HepG2 (cell line): Measurements from ENCODE around the gene FAM53C. TPM values are rescaled to one million over a fixed set of nuclear protein-coding genes. Genes with fewer than 3 reads are reported as not detected.

Experiments
- ARID2 ChIP-seq: sonication (generic); formaldehyde crosslinking; IDR thresholded peaks from 2 replicates; pipeline ENCODE4 v1.8.1; 2022; ENCODE audit warnings: mild to moderate bottlenecking, missing genetic modification reagents, borderline replicate concordance
- CAMTA2 ChIP-seq: sonication (generic); formaldehyde crosslinking; IDR thresholded peaks from 2 replicates; pipeline ENCODE4 v1.4.0; 2020; ENCODE audit warnings: mild to moderate bottlenecking, missing genetic modification reagents, borderline replicate concordance
- EED ChIP-seq: sonication (generic); formaldehyde crosslinking; IDR thresholded peaks from 2 replicates; pipeline ENCODE4 v1.5.0; 2020; ENCODE audit warnings: mild to moderate bottlenecking, missing genetic modification reagents
- GFI1 ChIP-seq: sonication (generic); formaldehyde crosslinking; IDR thresholded peaks from 2 replicates; pipeline ENCODE4 v1.5.0; 2020; ENCODE audit warnings: missing genetic modification reagents, mild to moderate bottlenecking, borderline replicate concordance
- HNF4A ChIP-seq: sonication (generic); formaldehyde crosslinking; IDR thresholded peaks from 2 replicates; pipeline ENCODE4 v1.4.0; 2020; ENCODE audit warnings: missing genetic modification reagents
- NAIF1 ChIP-seq: sonication (generic); formaldehyde crosslinking; IDR thresholded peaks from 2 replicates; pipeline ENCODE4 v1.5.0; 2020; ENCODE audit warnings: mild to moderate bottlenecking, missing genetic modification reagents, borderline replicate concordance
- SNAI1 ChIP-seq: sonication (generic); formaldehyde crosslinking; IDR thresholded peaks from 2 replicates; pipeline ENCODE4 v1.5.0; 2020; ENCODE audit warnings: mild to moderate bottlenecking, missing genetic modification reagents, borderline replicate concordance
- SSRP1 ChIP-seq: IDR thresholded peaks from 2 replicates; pipeline ENCODE4 v1.6.1; 2016; ENCODE audit warnings: control low read depth
- TGIF2 ChIP-seq: IDR thresholded peaks from 2 replicates; pipeline ENCODE4 v1.6.1; 2016; ENCODE audit warnings: control low read depth, missing compliant biosample characterization
- TRIM24 ChIP-seq: sonication (generic); formaldehyde crosslinking; IDR thresholded peaks from 2 replicates; pipeline ENCODE4 v1.8.0; 2022; ENCODE audit warnings: mild to moderate bottlenecking, missing genetic modification reagents
- ZFP37 ChIP-seq: sonication (generic); formaldehyde crosslinking; IDR thresholded peaks from 2 replicates; pipeline ENCODE4 v1.4.0; 2020; ENCODE audit warnings: missing genetic modification reagents, borderline replicate concordance
- ZNF10 ChIP-seq: sonication (generic); formaldehyde crosslinking; IDR thresholded peaks from 2 replicates; pipeline ENCODE4 v1.4.0; 2020; ENCODE audit warnings: mild to moderate bottlenecking, low read depth, missing genetic modification reagents, borderline replicate concordance
- ZNF256 ChIP-seq: sonication (generic); formaldehyde crosslinking; conservative IDR thresholded peaks from 2 replicates; pipeline ENCODE4 v1.4.0; 2020; ENCODE audit warnings: missing genetic modification reagents
- ZNF362 ChIP-seq: sonication (generic); formaldehyde crosslinking; IDR thresholded peaks from 2 replicates; pipeline ENCODE4 v1.4.0; 2020; ENCODE audit warnings: missing genetic modification reagents, mild to moderate bottlenecking, borderline replicate concordance
- ZNF564 ChIP-seq: sonication (generic); formaldehyde crosslinking; IDR thresholded peaks from 2 replicates; pipeline ENCODE4 v1.8.1; 2023; ENCODE audit warnings: mild to moderate bottlenecking, missing genetic modification reagents
- ZNF775 ChIP-seq: sonication (generic); formaldehyde crosslinking; IDR thresholded peaks from 2 replicates; pipeline ENCODE4 v1.4.0; 2020; ENCODE audit warnings: missing genetic modification reagents, mild to moderate bottlenecking, moderate library complexity, borderline replicate concordance
- polyA plus RNA-seq, 8 experiments: library from polyadenylated mRNA; depleted of rRNA in 3 of 8; stranded (reverse) in 7 of 8; unstranded in 1 of 8; fragments of >200 nt; fragmentation: Illumina TruSeq in 4 of 8; extraction: Trizol in 4 of 8; gene quantifications; 2 replicates each; pipeline versions ENCODE4 v1.2.1 to v1.2.3, GENCODE V29; 2011 to 2016; ENCODE audit warnings: low read depth in 4 of 8, missing spikeins in 1 of 8, mixed read lengths in 1 of 8; ENCODE audit not compliant: insufficient read depth in 1 of 8
- total RNA-seq, 5 experiments: library from RNA; depleted of rRNA; stranded (reverse); fragments of >200 nt; fragmentation: Illumina TruSeq; extraction: Trizol; gene quantifications; 2 replicates each; pipeline ENCODE4 v1.2.3, GENCODE V29; 2016; ENCODE audit warnings: low read depth in 1 of 5
- TF ChIP-seq, protein P1 (sequence below): sonication (generic); formaldehyde crosslinking; IDR thresholded peaks from 2 replicates; pipeline ENCODE4 v1.4.0; 2020; ENCODE audit warnings: missing genetic modification reagents
- TF ChIP-seq, protein P2 (sequence below): sonication (generic); formaldehyde crosslinking; IDR thresholded peaks from 2 replicates; pipeline ENCODE4 v1.4.0; 2020; ENCODE audit warnings: missing genetic modification reagents

Gene FAM53C
- total and polyA plus RNA-seq, 2 of the 13 experiments (the other 11 are each of a cell fraction or from before 2014, with no cell fraction given) = 26.9 to 30.1 TPM

GRCh38 chr5:138331449-138332368, 6.4 kb upstream of the FAM53C start, which contains the start of gene CDC25C (continued):
- TF ChIP-seq GFI1 (CRISPR knock-in tag) (no peak), ZFP37 (0 out of 2 replicates have a peak, but pooled peaks have one; percentile 41), HNF4A (CRISPR knock-in tag) (0 out of 2 replicates have a peak, but pooled peaks have one; percentile 24), EED (CRISPR knock-in tag) (no peak), ZNF10 (no peak), NAIF1 (CRISPR knock-in tag) (peak; percentile 92), TRIM24 (no peak), ZNF564 (CRISPR knock-in tag) (0 out of 2 replicates have a peak, but pooled peaks have one; percentile 24), CAMTA2 (CRISPR knock-in tag) (no peak), ARID2 (CRISPR knock-in tag) (no peak), SNAI1 (0 out of 2 replicates have a peak, but pooled peaks have one; percentile 42), ZNF256 (CRISPR knock-in tag) (0 out of 2 replicates have a peak, but pooled peaks have one; percentile 66), TGIF2 (CRISPR knock-in tag) (peak; percentile 90), ZNF775 (CRISPR knock-in tag) (no peak), SSRP1 (CRISPR knock-in tag) (no peak), ZNF362 (CRISPR knock-in tag) (no peak)
- TF ChIP-seq, protein P1, sequence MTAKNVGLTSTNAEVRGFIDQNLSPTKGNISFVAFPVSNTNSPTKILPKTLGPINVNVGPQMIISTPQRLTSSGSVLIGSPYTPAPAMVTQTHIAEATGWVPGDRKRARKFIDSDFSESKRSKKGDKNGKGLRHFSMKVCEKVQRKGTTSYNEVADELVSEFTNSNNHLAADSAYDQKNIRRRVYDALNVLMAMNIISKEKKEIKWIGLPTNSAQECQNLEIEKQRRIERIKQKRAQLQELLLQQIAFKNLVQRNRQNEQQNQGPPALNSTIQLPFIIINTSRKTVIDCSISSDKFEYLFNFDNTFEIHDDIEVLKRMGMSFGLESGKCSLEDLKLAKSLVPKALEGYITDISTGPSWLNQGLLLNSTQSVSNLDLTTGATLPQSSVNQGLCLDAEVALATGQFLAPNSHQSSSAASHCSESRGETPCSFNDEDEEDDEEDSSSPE = peak; percentile 99
- TF ChIP-seq, protein P2, sequence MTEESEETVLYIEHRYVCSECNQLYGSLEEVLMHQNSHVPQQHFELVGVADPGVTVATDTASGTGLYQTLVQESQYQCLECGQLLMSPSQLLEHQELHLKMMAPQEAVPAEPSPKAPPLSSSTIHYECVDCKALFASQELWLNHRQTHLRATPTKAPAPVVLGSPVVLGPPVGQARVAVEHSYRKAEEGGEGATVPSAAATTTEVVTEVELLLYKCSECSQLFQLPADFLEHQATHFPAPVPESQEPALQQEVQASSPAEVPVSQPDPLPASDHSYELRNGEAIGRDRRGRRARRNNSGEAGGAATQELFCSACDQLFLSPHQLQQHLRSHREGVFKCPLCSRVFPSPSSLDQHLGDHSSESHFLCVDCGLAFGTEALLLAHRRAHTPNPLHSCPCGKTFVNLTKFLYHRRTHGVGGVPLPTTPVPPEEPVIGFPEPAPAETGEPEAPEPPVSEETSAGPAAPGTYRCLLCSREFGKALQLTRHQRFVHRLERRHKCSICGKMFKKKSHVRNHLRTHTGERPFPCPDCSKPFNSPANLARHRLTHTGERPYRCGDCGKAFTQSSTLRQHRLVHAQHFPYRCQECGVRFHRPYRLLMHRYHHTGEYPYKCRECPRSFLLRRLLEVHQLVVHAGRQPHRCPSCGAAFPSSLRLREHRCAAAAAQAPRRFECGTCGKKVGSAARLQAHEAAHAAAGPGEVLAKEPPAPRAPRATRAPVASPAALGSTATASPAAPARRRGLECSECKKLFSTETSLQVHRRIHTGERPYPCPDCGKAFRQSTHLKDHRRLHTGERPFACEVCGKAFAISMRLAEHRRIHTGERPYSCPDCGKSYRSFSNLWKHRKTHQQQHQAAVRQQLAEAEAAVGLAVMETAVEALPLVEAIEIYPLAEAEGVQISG = peak; percentile 74
